PFSK-1 (cell line): ENCODE data around the gene AFAP1L1.

Experiments used
- FOXP2 ChIP-seq: optimal IDR thresholded peaks from 2 replicates; pipeline ENCODE3; 2011; ENCODE audit warnings: borderline replicate concordance, control low read depth, inconsistent platforms; ENCODE audit not compliant: insufficient read depth; ENCODE audit errors: extremely low read length, extremely low read depth
- POLR2AphosphoS5 ChIP-seq: IDR thresholded peaks from 2 replicates; pipeline ENCODE4 v1.6.1; 2012; ENCODE audit warnings: low read depth, mild to moderate bottlenecking, control low read depth, low read length, moderate library complexity
- SIN3A ChIP-seq: IDR thresholded peaks from 2 replicates; pipeline ENCODE4 v1.6.1; 2012; ENCODE audit warnings: mild to moderate bottlenecking, low read length, moderate library complexity, borderline replicate concordance; ENCODE audit not compliant: insufficient read depth
- TAF1 ChIP-seq: IDR thresholded peaks from 2 replicates; pipeline ENCODE4 v1.6.1; 2012; ENCODE audit warnings: low read length, control low read depth, borderline replicate concordance; ENCODE audit not compliant: insufficient read depth
- TF ChIP-seq, protein P1 (sequence below), 2 experiments: IDR thresholded peaks; 2 replicates each; pipeline versions ENCODE4 v1.6.1 to v1.8.0; 2011 to 2012; ENCODE audit warnings: low read depth in 2 of 2, low read length in 2 of 2, control low read depth in 1 of 2, inconsistent platforms in 1 of 2, mild to moderate bottlenecking in 1 of 2, moderate library complexity in 1 of 2; ENCODE audit not compliant: insufficient read depth in 1 of 2

AFAP1L1 gene

DNA sequence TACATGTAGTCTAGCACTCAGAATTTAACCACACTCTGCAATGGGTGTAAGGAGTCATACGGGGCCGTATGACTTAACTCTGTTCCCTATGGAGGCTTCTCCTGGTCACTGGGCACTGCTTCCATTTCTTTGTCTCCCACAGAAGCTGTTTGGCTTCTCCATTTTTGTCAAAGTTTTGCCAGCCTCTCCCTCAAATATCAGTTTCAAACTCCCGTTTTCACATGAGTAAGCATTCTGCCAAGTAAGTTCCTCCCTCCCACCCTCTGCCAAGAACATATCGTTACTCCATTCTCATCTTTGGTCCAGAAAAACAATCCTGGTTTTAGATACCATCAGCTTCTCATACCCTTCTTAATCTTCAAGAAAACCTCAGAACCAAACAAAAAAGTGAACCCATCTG, 6.1 kb downstream of the AFAP1L1 start:
- TF ChIP-seq, protein P1, sequence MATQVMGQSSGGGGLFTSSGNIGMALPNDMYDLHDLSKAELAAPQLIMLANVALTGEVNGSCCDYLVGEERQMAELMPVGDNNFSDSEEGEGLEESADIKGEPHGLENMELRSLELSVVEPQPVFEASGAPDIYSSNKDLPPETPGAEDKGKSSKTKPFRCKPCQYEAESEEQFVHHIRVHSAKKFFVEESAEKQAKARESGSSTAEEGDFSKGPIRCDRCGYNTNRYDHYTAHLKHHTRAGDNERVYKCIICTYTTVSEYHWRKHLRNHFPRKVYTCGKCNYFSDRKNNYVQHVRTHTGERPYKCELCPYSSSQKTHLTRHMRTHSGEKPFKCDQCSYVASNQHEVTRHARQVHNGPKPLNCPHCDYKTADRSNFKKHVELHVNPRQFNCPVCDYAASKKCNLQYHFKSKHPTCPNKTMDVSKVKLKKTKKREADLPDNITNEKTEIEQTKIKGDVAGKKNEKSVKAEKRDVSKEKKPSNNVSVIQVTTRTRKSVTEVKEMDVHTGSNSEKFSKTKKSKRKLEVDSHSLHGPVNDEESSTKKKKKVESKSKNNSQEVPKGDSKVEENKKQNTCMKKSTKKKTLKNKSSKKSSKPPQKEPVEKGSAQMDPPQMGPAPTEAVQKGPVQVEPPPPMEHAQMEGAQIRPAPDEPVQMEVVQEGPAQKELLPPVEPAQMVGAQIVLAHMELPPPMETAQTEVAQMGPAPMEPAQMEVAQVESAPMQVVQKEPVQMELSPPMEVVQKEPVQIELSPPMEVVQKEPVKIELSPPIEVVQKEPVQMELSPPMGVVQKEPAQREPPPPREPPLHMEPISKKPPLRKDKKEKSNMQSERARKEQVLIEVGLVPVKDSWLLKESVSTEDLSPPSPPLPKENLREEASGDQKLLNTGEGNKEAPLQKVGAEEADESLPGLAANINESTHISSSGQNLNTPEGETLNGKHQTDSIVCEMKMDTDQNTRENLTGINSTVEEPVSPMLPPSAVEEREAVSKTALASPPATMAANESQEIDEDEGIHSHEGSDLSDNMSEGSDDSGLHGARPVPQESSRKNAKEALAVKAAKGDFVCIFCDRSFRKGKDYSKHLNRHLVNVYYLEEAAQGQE (IDR thresholded peaks at IDR 0.05; ENCODE audit: insufficient read depth in 1 of 2, low read depth in 2 of 2, low read length in 2 of 2), result no peak
- no peak for TF ChIP-seq POLR2AphosphoS5
- no peak for TF ChIP-seq TAF1
- TF ChIP-seq SIN3A, result no peak
- TF ChIP-seq FOXP2, result no peak

DNA sequence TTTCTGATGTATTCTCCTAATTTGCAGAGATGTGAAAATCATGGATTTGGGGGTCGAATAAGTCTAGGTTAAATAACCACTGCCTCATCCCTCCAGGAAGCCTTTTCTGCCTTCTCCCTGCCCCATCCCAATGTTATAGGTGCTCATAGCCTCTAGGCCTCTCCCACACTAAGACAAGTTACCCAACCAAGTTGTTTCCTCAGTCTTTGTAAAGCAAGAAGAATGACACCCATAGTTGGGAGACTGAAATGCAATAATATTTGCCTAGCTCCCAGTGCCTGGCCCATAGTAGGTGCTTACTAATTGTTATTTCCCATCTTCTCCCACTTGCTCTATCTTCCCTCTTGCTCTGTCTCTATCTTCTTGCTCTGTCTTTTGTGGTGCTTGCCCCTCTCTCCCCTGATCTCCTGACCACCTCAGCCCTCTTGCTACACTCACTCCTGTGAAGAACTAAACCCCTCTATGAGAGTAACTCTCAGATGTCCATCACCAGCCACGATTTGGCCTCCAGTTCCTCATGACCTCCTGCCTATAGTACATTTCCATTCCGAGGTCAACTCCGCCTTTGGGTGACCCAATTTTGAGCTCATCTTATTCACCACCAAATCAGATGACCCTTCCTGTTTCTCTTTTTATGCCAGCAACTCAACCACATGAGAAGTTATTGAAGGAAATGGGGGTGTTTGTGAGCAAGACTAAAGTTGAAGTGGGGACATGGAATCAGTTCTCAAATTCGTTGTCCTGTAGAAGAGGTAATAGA, 7.0 kb downstream of the AFAP1L1 start:
- TF ChIP-seq FOXP2 (no peak), SIN3A (no peak), POLR2AphosphoS5 (no peak), TAF1 (no peak)
- TF ChIP-seq, protein P1 (IDR thresholded peaks at IDR 0.05; ENCODE audit: insufficient read depth in 1 of 2, low read depth in 2 of 2, low read length in 2 of 2), result no peak

DNA sequence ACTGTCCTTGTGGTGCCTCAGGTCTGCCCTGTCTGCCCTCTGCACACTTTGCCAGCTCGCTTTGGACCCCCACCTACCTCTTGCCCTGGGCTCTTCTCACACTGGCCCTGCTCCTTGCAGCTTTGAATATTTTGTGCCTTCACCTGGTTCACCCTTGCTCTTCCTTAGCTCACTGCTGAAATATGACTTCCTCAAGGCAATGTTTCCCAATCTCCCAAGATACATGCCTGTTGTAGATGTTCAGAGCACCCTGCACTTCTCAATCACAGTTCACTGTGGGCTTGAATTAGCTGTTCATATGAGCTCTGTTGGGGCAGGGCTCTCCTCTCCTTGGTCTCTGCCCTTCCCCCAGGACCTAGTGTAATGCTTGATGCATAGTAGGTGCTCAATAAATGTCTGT, 8.0 kb downstream of the AFAP1L1 start:
- no peak for TF ChIP-seq TAF1
- TF ChIP-seq, protein P1 (IDR thresholded peaks at IDR 0.05; ENCODE audit: insufficient read depth in 1 of 2, low read depth in 2 of 2, low read length in 2 of 2), result no peak
- TF ChIP-seq POLR2AphosphoS5, result no peak
- TF ChIP-seq SIN3A, result no peak
- TF ChIP-seq FOXP2, result no peak

DNA sequence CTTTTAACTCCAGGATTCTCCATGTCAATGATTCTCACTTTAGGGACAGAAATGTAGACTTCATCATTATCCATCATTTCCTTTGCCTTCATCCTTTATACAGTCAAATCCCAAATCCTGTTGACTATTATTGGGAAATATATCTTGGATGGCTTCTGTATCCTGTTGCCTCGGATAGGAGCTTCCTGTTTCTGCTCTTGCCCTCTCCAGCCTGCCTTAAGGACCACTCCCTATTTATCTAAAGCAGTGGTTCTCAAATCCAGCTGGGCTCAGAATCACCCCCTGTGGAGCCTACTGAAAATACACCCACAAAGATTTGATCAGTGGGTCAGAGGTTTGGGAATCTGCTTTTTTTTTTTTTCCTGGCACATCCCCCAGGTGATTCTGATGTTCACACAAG, 8.5 kb downstream of the AFAP1L1 start:
- TF ChIP-seq SIN3A (no peak), POLR2AphosphoS5 (no peak), FOXP2 (no peak), TAF1 (no peak)
- TF ChIP-seq, protein P1 (IDR thresholded peaks at IDR 0.05; ENCODE audit: insufficient read depth in 1 of 2, low read depth in 2 of 2, low read length in 2 of 2), result no peak

DNA sequence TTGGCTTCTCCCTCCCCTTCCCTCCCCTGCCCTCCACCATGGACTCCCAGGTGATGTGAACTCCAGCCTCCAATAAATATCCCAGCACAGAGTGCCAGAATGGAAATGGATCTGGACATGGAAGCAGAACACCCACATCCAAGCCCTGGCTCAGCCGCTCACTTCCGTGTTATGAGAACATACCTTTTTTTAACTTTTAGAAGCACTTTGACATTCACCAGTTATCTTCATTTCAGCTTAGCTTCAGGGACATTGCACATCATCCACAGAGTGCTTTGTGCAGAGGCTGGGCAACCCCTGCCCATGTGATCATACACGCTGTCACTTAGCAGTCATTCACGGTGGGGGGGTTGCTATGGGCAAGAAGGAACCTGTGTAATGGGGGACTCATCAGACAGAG, 9.1 kb downstream of the AFAP1L1 start:
- TF ChIP-seq POLR2AphosphoS5, result no peak
- TF ChIP-seq SIN3A, result no peak
- TF ChIP-seq, protein P1 (IDR thresholded peaks at IDR 0.05; ENCODE audit: insufficient read depth in 1 of 2, low read depth in 2 of 2, low read length in 2 of 2), result no peak
- TF ChIP-seq FOXP2, result no peak
- TF ChIP-seq TAF1, result no peak
